GM23338 (cell line): ENCODE results near the gene IDH3B. TPM values are rescaled to one million over a fixed set of nuclear protein-coding genes. Genes with fewer than 3 reads are reported as not detected.

Source experiments
- ATAC-seq: fragments of 200-7000 bp; cut with Tn5 transposase; 3 replicates; pipeline ENCODE4 v1.9.1; 2020
- DNase-seq: peaks from one replicate; pipeline ENCODE4 v3.0.0-alpha.2; 2015; ENCODE audit warnings: low spot score
- H2AFZ ChIP-seq: fragments of 200-600 bp; sonication (generic); 2 replicates; pipeline ENCODE4 v1.8.0; 2016; ENCODE audit warnings: antibody characterized with exemption, mild to moderate bottlenecking, moderate library complexity
- H3F3A ChIP-seq: fragments of 200-600 bp; sonication (generic); replicated peaks from 2 replicates; pipeline ENCODE4 v1.8.0; 2017; ENCODE audit warnings: antibody characterized with exemption, mixed run types, low read depth
- H3K27ac ChIP-seq: fragments of 200-600 bp; sonication (generic); 2 replicates; pipeline ENCODE4 v1.6.1; 2016; ENCODE audit warnings: low read depth
- H3K27me3 ChIP-seq: fragments of 200-600 bp; sonication (generic); 2 replicates; pipeline ENCODE4 v1.8.0; 2016; ENCODE audit warnings: mild to moderate bottlenecking, mixed run types, moderate library complexity; ENCODE audit not compliant: insufficient read depth
- H3K36me3 ChIP-seq: fragments of 200-600 bp; sonication (generic); 2 replicates; pipeline ENCODE4 v1.8.0; 2016; ENCODE audit warnings: mild to moderate bottlenecking; ENCODE audit not compliant: insufficient read depth
- H3K4me1 ChIP-seq: fragments of 200-600 bp; sonication (generic); 2 replicates; pipeline ENCODE4 v1.8.0; 2016; ENCODE audit warnings: mild to moderate bottlenecking, moderate library complexity; ENCODE audit not compliant: insufficient read depth
- H3K4me2 ChIP-seq: fragments of 200-600 bp; sonication (generic); 2 replicates; pipeline ENCODE4 v1.7.1; 2017; ENCODE audit warnings: mixed run types
- H3K4me3 ChIP-seq: fragments of 200-600 bp; sonication (generic); 2 replicates; pipeline ENCODE4 v1.6.1; 2016; ENCODE audit warnings: mixed run types
- H3K79me2 ChIP-seq: fragments of 200-600 bp; sonication (generic); replicated peaks from 2 replicates; pipeline ENCODE4 v1.8.0; 2017; ENCODE audit warnings: mild to moderate bottlenecking; ENCODE audit not compliant: insufficient read depth
- H3K9me2 ChIP-seq: fragments of 200-600 bp; sonication (generic); 2 replicates; pipeline ENCODE4 v1.8.0; 2017; ENCODE audit not compliant: insufficient read depth
- H4K20me1 ChIP-seq: fragments of 200-600 bp; sonication (generic); replicated peaks from 2 replicates; pipeline ENCODE4 v1.8.0; 2017; ENCODE audit warnings: mild to moderate bottlenecking; ENCODE audit not compliant: insufficient read depth
- H3K27ac Mint-ChIP-seq: 2 replicates; pipeline ENCODE4 v1.8.0; 2020; ENCODE audit warnings: inconsistent platforms, mild to moderate bottlenecking, moderate library complexity, mixed read lengths
- H3K27me3 Mint-ChIP-seq: 3 replicates; pipeline ENCODE4 v1.8.0; 2022; ENCODE audit warnings: low read depth, mild to moderate bottlenecking, moderate library complexity, mixed read lengths, inconsistent platforms; ENCODE audit not compliant: insufficient read depth, poor library complexity
- H3K36me3 Mint-ChIP-seq: 3 replicates; pipeline ENCODE4 v1.8.0; 2021; ENCODE audit warnings: low read depth, mild to moderate bottlenecking, inconsistent platforms, moderate library complexity, mixed read lengths
- H3K4me1 Mint-ChIP-seq: 3 replicates; pipeline ENCODE4 v1.8.0; 2020; ENCODE audit warnings: mild to moderate bottlenecking, inconsistent platforms, mixed read lengths
- H3K4me3 Mint-ChIP-seq: 3 replicates; pipeline ENCODE4 v1.8.0; 2021; ENCODE audit warnings: moderate library complexity, mild to moderate bottlenecking, inconsistent platforms, mixed read lengths
- H3K9me3 Mint-ChIP-seq: 3 replicates; pipeline ENCODE4 v1.8.0; 2020; ENCODE audit warnings: moderate library complexity, mild to moderate bottlenecking, inconsistent platforms, mixed read lengths
- CREB1 ChIP-seq: fragments of 250-450 bp; sonication (Bioruptor Pico); IDR thresholded peaks from 2 replicates; pipeline ENCODE4 v1.5.0; 2020; ENCODE audit warnings: low read depth, mild to moderate bottlenecking, moderate library complexity
- CTCF ChIP-seq, 2 experiments: fragments of 200-600 bp in 1 of 2; sonication (generic) in 1 of 2; conservative IDR thresholded peaks; 2 replicates each; pipeline versions ENCODE4 v1.5.1 to v1.6.1; 2016 to 2017; ENCODE audit warnings: antibody characterized with exemption in 2 of 2, low read depth in 2 of 2, mild to moderate bottlenecking in 2 of 2, moderate library complexity in 1 of 2
- ETS1 ChIP-seq: IDR thresholded peaks from 2 replicates; pipeline ENCODE4 v1.6.1; 2016; ENCODE audit warnings: antibody characterized with exemption
- EZH2phosphoT487 ChIP-seq: fragments of 200-600 bp; sonication (generic); IDR thresholded peaks from one replicate; pipeline ENCODE4 v1.8.1; 2018; ENCODE audit warnings: antibody characterized with exemption; ENCODE audit not compliant: unreplicated experiment
- ZNF462 ChIP-seq: fragments of 250-450 bp; sonication (Bioruptor Pico); IDR thresholded peaks from 2 replicates; pipeline ENCODE4 v1.5.0; 2020; ENCODE audit warnings: mild to moderate bottlenecking, moderate library complexity
- microRNA counts: library from miRNA; unstranded; fragments of <30 nt; microRNA quantifications from one replicate; lab custom pipeline; 2017
- microRNA-seq: library from miRNA; unstranded; fragments of <30 nt; microRNA quantifications from one replicate; pipeline ENCODE4, GENCODE V29; 2017
- polyA plus RNA-seq: library from polyadenylated mRNA; unstranded; fragments of >200 nt; fragmentation: Nextera tagmentation; extraction: Ambion mirVana; gene quantifications from 2 replicates; pipeline ENCODE4 v1.2.1, GENCODE V29; 2016
- small RNA-seq: library from RNA; depleted of rRNA; stranded (forward); fragments of <200 nt; gene quantifications from one replicate; pipeline ENCODE3, GENCODE V24; 2014; ENCODE audit warnings: low replicate concordance
- total RNA-seq: library from RNA; depleted of rRNA; stranded (reverse); fragments of >200 nt; shearing (Covaris generic); gene quantifications from 2 replicates; pipeline ENCODE4 v1.2.3, GENCODE V29; 2014; rRNA removed

The IDH3B gene
- total and polyA plus RNA-seq, 2 experiments from 2014 or later, result 87.1 to 126 TPM

- no peaks in the 10 kb centered on the region for H4K20me1 ChIP-seq
- DNase-seq (no peak), ATAC-seq (no peak)
- 0 out of 2 replicates have a peak, but pooled peaks cover 6% of the 10 kb centered on the region for H3K9me2 ChIP-seq
- H3K9me3 Mint-ChIP-seq, result peaks cover 24% of the 10 kb centered on the region
- H3K27ac ChIP-seq, result no peak overlapping the region
- no peak overlapping the region for H3K4me3 Mint-ChIP-seq
- no peaks in the 10 kb centered on the region for H3K27me3 ChIP-seq
- TF ChIP-seq CTCF (conservative IDR thresholded peaks at IDR 0.05; ENCODE audit: low read depth in 2 of 2), result no peak
- TF ChIP-seq CREB1 (CRISPR knock-in tag), result no peak
- TF ChIP-seq ETS1, result no peak
- no peak for TF ChIP-seq ZNF462
- no peak for TF ChIP-seq EZH2phosphoT487
- no peak overlapping the region for H2AFZ ChIP-seq
- no peaks in the 10 kb centered on the region for H3F3A ChIP-seq
- no peak overlapping the region for H3K4me2 ChIP-seq
- no peaks in the 10 kb centered on the region for H3K4me1 Mint-ChIP-seq
- H3K27me3 Mint-ChIP-seq, result peaks cover 4% of the 10 kb centered on the region
- H3K27ac Mint-ChIP-seq, result no peak overlapping the region
- H3K36me3 Mint-ChIP-seq, result peaks cover 5% of the 10 kb centered on the region; the same call in 2 of the 3 replicates
- H3K4me3 ChIP-seq, result no peak overlapping the region
- H3K36me3 ChIP-seq, result no peaks in the 10 kb centered on the region
- H3K4me1 ChIP-seq, result no peaks in the 10 kb centered on the region
- H3K79me2 ChIP-seq, result no peaks in the 10 kb centered on the region
Measured at GRCh38 chr20:2610326-2610725, 53.7 kb downstream of the IDH3B start.

MicroRNA genes within 50 kb of the gene (microRNA counts, 767-probe panel; counts per million panel counts)
- microRNA hsa-miR-1292 (lab: Ali Mortazavi, UCI), result not detected

Small RNAs within 50 kb of the gene (microRNA-seq; reads per million reads assigned to microRNA genes)
- 6.6 reads per million, percentile 24 among the genes with 10 or more reads in this experiment for gene MIR1292

Small RNAs within 50 kb of the gene (small RNA-seq; reads per million reads assigned to genes)
- gene SNORA51 (not detected), gene SNORD110 (not detected), gene SNORD56 (not detected), gene SNORD57 (not detected), gene SNORD86 (not detected)

Other genes starting within 250 kb of the IDH3B start
- gene SNRPB, start 193.4 kb downstream of the IDH3B start, total RNA-seq, result 744 and 784 TPM in 2 replicates
- gene SNRPB, start 193.4 kb downstream of the IDH3B start, polyA plus RNA-seq, result 785 and 805 TPM in 2 replicates
- gene ZNF343, start 155.3 kb downstream of the IDH3B start, total RNA-seq, result 1.6 and 6.4 TPM in 2 replicates
- 1.1 and 2.4 TPM in 2 replicates for gene ZNF343, start 155.3 kb downstream of the IDH3B start, polyA plus RNA-seq
- 0.12 TPM in 1 of 2 replicates, not detected in the other for gene TMC2, start 127.6 kb downstream of the IDH3B start, total RNA-seq
- gene TMC2, start 127.6 kb downstream of the IDH3B start, polyA plus RNA-seq, result not detected in 2 replicates
- gene NOP56, start 11.6 kb downstream of the IDH3B start, total RNA-seq, result 429 and 447 TPM in 2 replicates
- gene NOP56, start 11.6 kb downstream of the IDH3B start, polyA plus RNA-seq, result 569 and 576 TPM in 2 replicates
- gene EBF4, start 28.6 kb upstream of the IDH3B start, total RNA-seq, result 0.50 and 0.66 TPM in 2 replicates
- 1.4 and 1.6 TPM in 2 replicates for gene EBF4, start 28.6 kb upstream of the IDH3B start, polyA plus RNA-seq
- gene CPXM1, start 136.4 kb upstream of the IDH3B start, total RNA-seq, result 21.5 and 29.3 TPM in 2 replicates
- gene CPXM1, start 136.4 kb upstream of the IDH3B start, polyA plus RNA-seq, result 15.3 and 17.0 TPM in 2 replicates
- gene C20orf141, start 150.8 kb upstream of the IDH3B start, total RNA-seq, result not detected in 2 replicates
- not detected in 2 replicates for gene C20orf141, start 150.8 kb upstream of the IDH3B start, polyA plus RNA-seq
- not detected in 2 replicates for gene TMEM239, start 152.1 kb upstream of the IDH3B start, total RNA-seq
- gene TMEM239, start 152.1 kb upstream of the IDH3B start, polyA plus RNA-seq, result not detected in 2 replicates
- gene PCED1A, start 176.4 kb upstream of the IDH3B start, total RNA-seq, result 8.9 and 9.9 TPM in 2 replicates
- gene PCED1A, start 176.4 kb upstream of the IDH3B start, polyA plus RNA-seq, result 5.0 and 5.3 TPM in 2 replicates
- gene VPS16, start 176.5 kb upstream of the IDH3B start, total RNA-seq, result 17.7 and 20.4 TPM in 2 replicates
- 11.2 and 13.5 TPM in 2 replicates for gene VPS16, start 176.5 kb upstream of the IDH3B start, polyA plus RNA-seq
- 37.8 and 43.9 TPM in 2 replicates for gene PTPRA, start 209.3 kb upstream of the IDH3B start, total RNA-seq
- 39.3 and 46.9 TPM in 2 replicates for gene PTPRA, start 209.3 kb upstream of the IDH3B start, polyA plus RNA-seq